ENCODE measurements around the gene ZNF467.
A peak's percentile ranks its signal among the peaks of the same experiment; 100 is the strongest.

Gene ZNF467

GRCh38 chr7:149782682-149783345 is 9.4 kb upstream of the ZNF467 start:
- no peak overlapping the region for H3K4me3 ChIP-seq (ENCODE audit: insufficient read depth in 1 of 2, low read depth in 1 of 2, low read length in 2 of 2)
- no peak overlapping the region for H4K91ac ChIP-seq (ENCODE audit: low read length)
- H3K4me1 ChIP-seq (ENCODE audit: control insufficient read depth, insufficient read depth, low read depth, low read length) = peaks cover 8% of the 10 kb centered on the region
- H3K9me3 ChIP-seq (ENCODE audit: control insufficient read depth, low read length) = no peaks in the 10 kb centered on the region
- H2BK120ac ChIP-seq (ENCODE audit: low read depth, low read length) = no peak overlapping the region
- no peaks in the 10 kb centered on the region for H3K36me3 ChIP-seq (ENCODE audit: control insufficient read depth in 1 of 2, insufficient read depth in 2 of 2, low read depth in 1 of 2, low read length in 2 of 2)
- H3K18ac ChIP-seq (ENCODE audit: low read depth in 1 of 2, low read length in 2 of 2) = no peak overlapping the region
- no peak overlapping the region for H3K4ac ChIP-seq (ENCODE audit: low read depth in 1 of 2, low read length in 2 of 2)
- no peak overlapping the region for H3K9ac ChIP-seq (ENCODE audit: low read length)
- no peak overlapping the region for H2AFZ ChIP-seq (ENCODE audit: low read depth, low read length)
- no peak overlapping the region for H3K4me2 ChIP-seq (ENCODE audit: low read length, poor library complexity, severe bottlenecking)
- no peak overlapping the region for H2BK15ac ChIP-seq (ENCODE audit: low read depth, poor library complexity, severe bottlenecking)
- no peaks in the 10 kb centered on the region for H3K79me1 ChIP-seq (replicated peaks; ENCODE audit: low read length, poor library complexity, severe bottlenecking)
- no peak overlapping the region for H2BK12ac ChIP-seq (ENCODE audit: low read length in 2 of 2)
- H4K8ac ChIP-seq (ENCODE audit: low read length) = no peak overlapping the region
- no peak overlapping the region for H2AK5ac ChIP-seq (ENCODE audit: low read length, severe bottlenecking)
- no peak overlapping the region for H3K27ac ChIP-seq (ENCODE audit: low read length, poor library complexity, severe bottlenecking)
- peaks cover 25 to 38% of the 10 kb centered on the region in 2 experiments for H3K27me3 ChIP-seq (ENCODE audit: control insufficient read depth in 1 of 2, insufficient read depth in 1 of 2, low read length in 2 of 2)
- DNase-seq = no peak
- WGBS = 94% methylated on average over 18 of the region's 18 CpGs
- H3K23ac ChIP-seq (ENCODE audit: low read length in 2 of 2) = peak overlapping the region in 1 of 2 experiments; percentile 70
- H3K14ac ChIP-seq (ENCODE audit: low read length in 2 of 2) = peak overlapping the region in 1 of 2 experiments; percentile 58
- no peak overlapping the region for H2BK5ac ChIP-seq (ENCODE audit: low read depth, low read length, poor library complexity, severe bottlenecking)

GRCh38 chr7:149781921-149782320 is 8.5 kb upstream of the ZNF467 start:
- H2AFZ ChIP-seq (ENCODE audit: low read depth, low read length) = no peak overlapping the region
- peaks cover 8% of the 10 kb centered on the region for H3K4me1 ChIP-seq (ENCODE audit: control insufficient read depth, insufficient read depth, low read depth, low read length)
- peaks cover 25 to 38% of the 10 kb centered on the region in 2 experiments for H3K27me3 ChIP-seq (ENCODE audit: control insufficient read depth in 1 of 2, insufficient read depth in 1 of 2, low read length in 2 of 2)
- no peak overlapping the region for H3K14ac ChIP-seq (ENCODE audit: low read length in 2 of 2)
- no peak overlapping the region for H3K27ac ChIP-seq (ENCODE audit: low read length, poor library complexity, severe bottlenecking)
- H2BK15ac ChIP-seq (ENCODE audit: low read depth, poor library complexity, severe bottlenecking) = no peak overlapping the region
- DNase-seq = no peak
- no peaks in the 10 kb centered on the region for H3K9me3 ChIP-seq (ENCODE audit: control insufficient read depth, low read length)
- H3K4me3 ChIP-seq (ENCODE audit: insufficient read depth in 1 of 2, low read depth in 1 of 2, low read length in 2 of 2) = no peak overlapping the region
- H3K4me2 ChIP-seq (ENCODE audit: low read length, poor library complexity, severe bottlenecking) = no peak overlapping the region
- H3K23ac ChIP-seq (ENCODE audit: low read length in 2 of 2) = no peak overlapping the region
- no peak overlapping the region for H2BK12ac ChIP-seq (ENCODE audit: low read length in 2 of 2)
- no peak overlapping the region for H4K91ac ChIP-seq (ENCODE audit: low read length)
- no peak overlapping the region for H3K4ac ChIP-seq (ENCODE audit: low read depth in 1 of 2, low read length in 2 of 2)
- no peak overlapping the region for H4K8ac ChIP-seq (ENCODE audit: low read length)
- 85% methylated on average over 13 of the region's 13 CpGs for WGBS
- no peak overlapping the region for H3K9ac ChIP-seq (ENCODE audit: low read length)
- H2AK5ac ChIP-seq (ENCODE audit: low read length, severe bottlenecking) = no peak overlapping the region
- H3K18ac ChIP-seq (ENCODE audit: low read depth in 1 of 2, low read length in 2 of 2) = no peak overlapping the region
- H2BK5ac ChIP-seq (ENCODE audit: low read depth, low read length, poor library complexity, severe bottlenecking) = no peak overlapping the region
- H3K36me3 ChIP-seq (ENCODE audit: control insufficient read depth in 1 of 2, insufficient read depth in 2 of 2, low read depth in 1 of 2, low read length in 2 of 2) = no peaks in the 10 kb centered on the region
- H3K79me1 ChIP-seq (replicated peaks; ENCODE audit: low read length, poor library complexity, severe bottlenecking) = no peaks in the 10 kb centered on the region
- H2BK120ac ChIP-seq (ENCODE audit: low read depth, low read length) = no peak overlapping the region

- Histone ChIP-seq H2BK12ac (ENCODE audit: low read length in 2 of 2) (no peak overlapping the region), H4K91ac (ENCODE audit: low read length) (no peak overlapping the region), H3K4me3 (ENCODE audit: insufficient read depth in 1 of 2, low read depth in 1 of 2, low read length in 2 of 2) (no peak overlapping the region), H2BK5ac (ENCODE audit: low read depth, low read length, poor library complexity, severe bottlenecking) (no peak overlapping the region), H3K27ac (ENCODE audit: low read length, poor library complexity, severe bottlenecking) (no peak overlapping the region), H3K79me1 (replicated peaks; ENCODE audit: low read length, poor library complexity, severe bottlenecking) (no peaks in the 10 kb centered on the region), H3K14ac (ENCODE audit: low read length in 2 of 2) (no peak overlapping the region), H2BK15ac (ENCODE audit: low read depth, poor library complexity, severe bottlenecking) (no peak overlapping the region), H3K9me3 (ENCODE audit: control insufficient read depth, low read length) (no peaks in the 10 kb centered on the region), H3K4ac (ENCODE audit: low read depth in 1 of 2, low read length in 2 of 2) (no peak overlapping the region), H3K36me3 (ENCODE audit: control insufficient read depth in 1 of 2, insufficient read depth in 2 of 2, low read depth in 1 of 2, low read length in 2 of 2) (no peaks in the 10 kb centered on the region), H4K8ac (ENCODE audit: low read length) (no peak overlapping the region), H3K4me2 (ENCODE audit: low read length, poor library complexity, severe bottlenecking) (no peak overlapping the region), H3K27me3 (ENCODE audit: control insufficient read depth in 1 of 2, insufficient read depth in 1 of 2, low read length in 2 of 2) (peaks cover 35 to 38% of the 10 kb centered on the region in 2 experiments), H3K23ac (ENCODE audit: low read length in 2 of 2) (no peak overlapping the region), H3K4me1 (ENCODE audit: control insufficient read depth, insufficient read depth, low read depth, low read length) (peaks cover 8% of the 10 kb centered on the region), H2AK5ac (ENCODE audit: low read length, severe bottlenecking) (no peak overlapping the region), H3K18ac (ENCODE audit: low read depth in 1 of 2, low read length in 2 of 2) (no peak overlapping the region), H2AFZ (ENCODE audit: low read depth, low read length) (no peak overlapping the region), H2BK120ac (ENCODE audit: low read depth, low read length) (no peak overlapping the region), H3K9ac (ENCODE audit: low read length) (no peak overlapping the region)
- WGBS = 72% methylated on average over 12 of the region's 16 CpGs
- DNase-seq = no peak
Observed at GRCh38 chr7:149780636-149781419, 7.4 kb upstream of the ZNF467 start.

- Histone ChIP-seq H2AK5ac (ENCODE audit: low read length, severe bottlenecking) (no peak overlapping the region), H4K91ac (ENCODE audit: low read length) (no peak overlapping the region), H3K4ac (ENCODE audit: low read depth in 1 of 2, low read length in 2 of 2) (no peak overlapping the region), H3K4me1 (ENCODE audit: control insufficient read depth, insufficient read depth, low read depth, low read length) (peaks cover 8% of the 10 kb centered on the region), H3K9ac (ENCODE audit: low read length) (no peak overlapping the region), H3K4me3 (ENCODE audit: insufficient read depth in 1 of 2, low read depth in 1 of 2, low read length in 2 of 2) (no peak overlapping the region), H3K14ac (ENCODE audit: low read length in 2 of 2) (no peak overlapping the region), H3K27me3 (ENCODE audit: control insufficient read depth in 1 of 2, insufficient read depth in 1 of 2, low read length in 2 of 2) (peaks cover 41 to 44% of the 10 kb centered on the region in 2 experiments), H2BK12ac (ENCODE audit: low read length in 2 of 2) (no peak overlapping the region), H2BK120ac (ENCODE audit: low read depth, low read length) (no peak overlapping the region), H2AFZ (ENCODE audit: low read depth, low read length) (no peak overlapping the region), H3K23ac (ENCODE audit: low read length in 2 of 2) (no peak overlapping the region), H3K27ac (ENCODE audit: low read length, poor library complexity, severe bottlenecking) (no peak overlapping the region), H3K4me2 (ENCODE audit: low read length, poor library complexity, severe bottlenecking) (no peak overlapping the region), H3K9me3 (ENCODE audit: control insufficient read depth, low read length) (no peaks in the 10 kb centered on the region), H4K8ac (ENCODE audit: low read length) (no peak overlapping the region), H3K18ac (ENCODE audit: low read depth in 1 of 2, low read length in 2 of 2) (no peak overlapping the region), H3K36me3 (ENCODE audit: control insufficient read depth in 1 of 2, insufficient read depth in 2 of 2, low read depth in 1 of 2, low read length in 2 of 2) (no peaks in the 10 kb centered on the region), H3K79me1 (replicated peaks; ENCODE audit: low read length, poor library complexity, severe bottlenecking) (no peaks in the 10 kb centered on the region), H2BK5ac (ENCODE audit: low read depth, low read length, poor library complexity, severe bottlenecking) (no peak overlapping the region), H2BK15ac (ENCODE audit: low read depth, poor library complexity, severe bottlenecking) (no peak overlapping the region)
- no peak for DNase-seq
- 97% methylated on average over 15 of the region's 17 CpGs for WGBS
Observed at GRCh38 chr7:149780056-149780455, 6.7 kb upstream of the ZNF467 start.
